Measurements from ENCODE around the gene MLST8.

DNA sequence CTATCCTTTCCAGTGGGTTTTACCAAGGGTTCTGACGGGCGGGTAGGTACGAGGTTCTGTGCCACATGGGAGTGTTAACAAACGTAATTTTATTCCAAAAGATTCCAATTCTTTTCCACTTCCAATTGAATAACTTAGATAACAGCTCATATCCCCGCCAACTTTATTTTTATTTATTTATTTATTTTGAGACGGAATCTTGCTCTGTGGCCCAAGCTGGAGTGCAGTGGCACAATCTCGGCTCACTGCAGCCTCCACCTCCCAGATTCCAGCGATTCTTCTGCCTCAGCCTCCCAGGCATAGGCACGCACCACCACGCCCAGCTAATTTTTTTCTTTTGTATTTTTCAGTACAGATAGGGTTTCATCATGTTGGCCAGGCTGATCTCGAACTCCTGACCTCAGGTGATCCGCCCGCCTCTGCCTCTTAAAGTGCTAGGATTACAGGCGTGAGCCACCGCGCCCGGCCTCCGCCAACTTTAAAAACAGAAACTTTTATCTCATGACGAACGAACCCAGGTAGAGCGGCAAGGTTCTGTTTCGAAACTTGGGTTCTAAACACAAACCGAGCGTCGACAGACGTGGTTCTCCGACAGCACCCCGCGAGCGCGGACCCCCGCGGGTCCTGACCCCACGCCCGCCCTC, 45.5 kb downstream of the MLST8 start:
- TF ChIP-seq, protein P1, sequence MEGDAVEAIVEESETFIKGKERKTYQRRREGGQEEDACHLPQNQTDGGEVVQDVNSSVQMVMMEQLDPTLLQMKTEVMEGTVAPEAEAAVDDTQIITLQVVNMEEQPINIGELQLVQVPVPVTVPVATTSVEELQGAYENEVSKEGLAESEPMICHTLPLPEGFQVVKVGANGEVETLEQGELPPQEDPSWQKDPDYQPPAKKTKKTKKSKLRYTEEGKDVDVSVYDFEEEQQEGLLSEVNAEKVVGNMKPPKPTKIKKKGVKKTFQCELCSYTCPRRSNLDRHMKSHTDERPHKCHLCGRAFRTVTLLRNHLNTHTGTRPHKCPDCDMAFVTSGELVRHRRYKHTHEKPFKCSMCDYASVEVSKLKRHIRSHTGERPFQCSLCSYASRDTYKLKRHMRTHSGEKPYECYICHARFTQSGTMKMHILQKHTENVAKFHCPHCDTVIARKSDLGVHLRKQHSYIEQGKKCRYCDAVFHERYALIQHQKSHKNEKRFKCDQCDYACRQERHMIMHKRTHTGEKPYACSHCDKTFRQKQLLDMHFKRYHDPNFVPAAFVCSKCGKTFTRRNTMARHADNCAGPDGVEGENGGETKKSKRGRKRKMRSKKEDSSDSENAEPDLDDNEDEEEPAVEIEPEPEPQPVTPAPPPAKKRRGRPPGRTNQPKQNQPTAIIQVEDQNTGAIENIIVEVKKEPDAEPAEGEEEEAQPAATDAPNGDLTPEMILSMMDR (IDR thresholded peaks at IDR 0.05; ENCODE audit: low read depth, low read length, missing input control): no peak
- TF ChIP-seq, protein P2, sequence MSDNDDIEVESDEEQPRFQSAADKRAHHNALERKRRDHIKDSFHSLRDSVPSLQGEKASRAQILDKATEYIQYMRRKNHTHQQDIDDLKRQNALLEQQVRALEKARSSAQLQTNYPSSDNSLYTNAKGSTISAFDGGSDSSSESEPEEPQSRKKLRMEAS (IDR thresholded peaks at IDR 0.05): no peak

All from liver (tissue), 2 donors.